HepG2 (cell line): Measurements from ENCODE around the gene ASXL1. TPM values are rescaled to one million over a fixed set of nuclear protein-coding genes. Genes with fewer than 3 reads are reported as not detected.

Source experiments
- ADNP ChIP-seq: sonication (generic); formaldehyde crosslinking; IDR thresholded peaks from 2 replicates; pipeline ENCODE4 v1.4.0; 2020; ENCODE audit warnings: missing genetic modification reagents
- FOXO1 ChIP-seq: sonication (generic); formaldehyde crosslinking; IDR thresholded peaks from 2 replicates; pipeline ENCODE4 v1.4.0; 2020; ENCODE audit warnings: missing genetic modification reagents
- KLF15 ChIP-seq: sonication (generic); formaldehyde crosslinking; IDR thresholded peaks from 2 replicates; pipeline ENCODE4 v1.8.1; 2023; ENCODE audit warnings: borderline replicate concordance, mild to moderate bottlenecking, inconsistent platforms, missing genetic modification reagents, mixed read lengths
- SP1 ChIP-seq, 2 experiments: fragments of 450-650 bp in 1 of 2; sonication (generic) in 1 of 2; formaldehyde crosslinking in 1 of 2; IDR thresholded peaks; 2 replicates each; pipeline versions ENCODE4 v1.4.0 to v1.6.1; 2016 to 2020; ENCODE audit warnings: missing genetic modification reagents in 1 of 2
- ZBTB21 ChIP-seq: sonication (generic); formaldehyde crosslinking; IDR thresholded peaks from 2 replicates; pipeline ENCODE4 v1.4.0; 2020; ENCODE audit warnings: missing genetic modification reagents
- ZNF383 ChIP-seq: sonication (generic); formaldehyde crosslinking; IDR thresholded peaks from 2 replicates; pipeline ENCODE4 v1.4.0; 2020; ENCODE audit warnings: missing genetic modification reagents, mild to moderate bottlenecking, borderline replicate concordance
- ZNF496 ChIP-seq: sonication (generic); formaldehyde crosslinking; IDR thresholded peaks from 2 replicates; pipeline ENCODE4 v1.8.1; 2023; ENCODE audit warnings: mild to moderate bottlenecking, moderate library complexity, missing genetic modification reagents; ENCODE audit not compliant: insufficient replicate concordance
- ZNF816 ChIP-seq: sonication (generic); formaldehyde crosslinking; IDR thresholded peaks from 2 replicates; pipeline ENCODE4 v1.8.0; 2022; ENCODE audit warnings: missing genetic modification reagents, mild to moderate bottlenecking, borderline replicate concordance
- polyA plus RNA-seq, 8 experiments: library from polyadenylated mRNA; depleted of rRNA in 3 of 8; stranded (reverse) in 7 of 8; unstranded in 1 of 8; fragments of >200 nt; fragmentation: Illumina TruSeq in 4 of 8; extraction: Trizol in 4 of 8; gene quantifications; 2 replicates each; pipeline versions ENCODE4 v1.2.1 to v1.2.3, GENCODE V29; 2011 to 2016; ENCODE audit warnings: low read depth in 4 of 8, missing spikeins in 1 of 8, mixed read lengths in 1 of 8; ENCODE audit not compliant: insufficient read depth in 1 of 8
- total RNA-seq, 5 experiments: library from RNA; depleted of rRNA; stranded (reverse); fragments of >200 nt; fragmentation: Illumina TruSeq; extraction: Trizol; gene quantifications; 2 replicates each; pipeline ENCODE4 v1.2.3, GENCODE V29; 2016; ENCODE audit warnings: low read depth in 1 of 5
- TF ChIP-seq, protein P1 (sequence below), 2 experiments: sonication (generic) in 1 of 2; formaldehyde crosslinking in 1 of 2; IDR thresholded peaks; 2 replicates each; pipeline versions ENCODE4 v1.4.0 to v1.6.1; 2018 to 2020; ENCODE audit warnings: missing genetic modification reagents in 2 of 2, borderline replicate concordance in 1 of 2, low read depth in 1 of 2, mild to moderate bottlenecking in 1 of 2, missing biosample characterization in 1 of 2
- TF ChIP-seq, protein P2 (sequence below), 2 experiments: fragments of 450-650 bp in 1 of 2; sonication (generic) in 1 of 2; formaldehyde crosslinking; IDR thresholded peaks; 2 replicates each; pipeline versions ENCODE4 v1.5.0 to v1.8.0; 2020 to 2022; ENCODE audit warnings: mild to moderate bottlenecking in 1 of 2, missing genetic modification reagents in 1 of 2
- TF ChIP-seq, protein P3 (sequence below): sonication (generic); formaldehyde crosslinking; IDR thresholded peaks from 2 replicates; pipeline ENCODE4 v1.8.1; 2023; ENCODE audit warnings: mild to moderate bottlenecking, missing genetic modification reagents
- TF ChIP-seq, protein P4 (sequence below): sonication (generic); formaldehyde crosslinking; IDR thresholded peaks from 2 replicates; pipeline ENCODE4 v1.5.1; 2020; ENCODE audit warnings: mild to moderate bottlenecking, moderate library complexity, missing genetic modification reagents
- TF ChIP-seq, protein P5 (sequence below): sonication (generic); formaldehyde crosslinking; IDR thresholded peaks from 2 replicates; pipeline ENCODE4 v1.5.1; 2020; ENCODE audit warnings: mild to moderate bottlenecking, missing genetic modification reagents, moderate library complexity
- TF ChIP-seq, protein P6 (sequence below): sonication (generic); formaldehyde crosslinking; IDR thresholded peaks from 2 replicates; pipeline ENCODE4 v1.4.0; 2020; ENCODE audit warnings: low read depth, mild to moderate bottlenecking, missing genetic modification reagents
- TF ChIP-seq, protein P7 (sequence below): sonication (generic); formaldehyde crosslinking; conservative IDR thresholded peaks from 2 replicates; pipeline ENCODE4 v1.5.0; 2020; ENCODE audit warnings: missing genetic modification reagents

The ASXL1 gene
- total and polyA plus RNA-seq, 2 of the 13 experiments (the other 11 are each of a cell fraction or from before 2014, with no cell fraction given), result 62.1 to 74.8 TPM

DNA sequence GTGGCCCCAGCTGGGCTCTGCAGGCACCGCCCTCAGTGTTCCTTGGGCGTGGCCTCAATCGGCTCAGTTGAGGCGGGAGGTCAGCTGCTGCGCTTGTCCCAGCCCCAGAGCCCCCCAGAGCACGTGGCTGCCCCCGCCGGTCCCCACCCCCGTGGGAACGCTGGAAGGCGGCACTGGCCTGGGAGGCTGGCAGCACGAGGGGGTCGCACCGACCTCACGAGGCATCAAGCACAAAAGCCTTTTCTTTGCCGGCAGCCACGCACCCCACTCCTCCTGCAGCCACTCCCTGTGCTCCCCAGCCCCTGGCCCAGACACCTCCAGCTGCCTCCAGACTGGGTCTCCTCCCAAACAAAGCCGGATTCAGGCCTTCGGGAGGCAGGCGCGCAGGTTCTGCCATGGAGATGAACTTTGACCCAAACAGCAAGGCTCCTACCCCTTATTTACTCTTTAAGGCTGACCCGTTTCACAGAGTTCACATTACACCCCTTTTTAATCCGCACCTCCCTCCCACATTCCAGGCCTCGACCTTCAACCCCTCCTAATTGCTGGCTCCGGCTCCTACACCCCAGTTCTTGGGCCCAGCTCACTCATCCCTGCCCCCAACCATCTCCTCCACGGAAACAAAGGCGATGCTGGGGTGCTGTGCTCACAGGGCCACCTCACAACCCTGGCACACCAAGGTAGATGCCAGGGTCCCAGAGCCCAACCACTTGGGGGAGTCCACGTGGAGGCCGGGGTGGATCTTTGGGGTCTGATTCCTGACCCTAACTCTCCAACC lies 115.3 kb downstream of the ASXL1 start (continued):
- no peak for TF ChIP-seq ADNP (CRISPR knock-in tag)
- TF ChIP-seq, protein P1, sequence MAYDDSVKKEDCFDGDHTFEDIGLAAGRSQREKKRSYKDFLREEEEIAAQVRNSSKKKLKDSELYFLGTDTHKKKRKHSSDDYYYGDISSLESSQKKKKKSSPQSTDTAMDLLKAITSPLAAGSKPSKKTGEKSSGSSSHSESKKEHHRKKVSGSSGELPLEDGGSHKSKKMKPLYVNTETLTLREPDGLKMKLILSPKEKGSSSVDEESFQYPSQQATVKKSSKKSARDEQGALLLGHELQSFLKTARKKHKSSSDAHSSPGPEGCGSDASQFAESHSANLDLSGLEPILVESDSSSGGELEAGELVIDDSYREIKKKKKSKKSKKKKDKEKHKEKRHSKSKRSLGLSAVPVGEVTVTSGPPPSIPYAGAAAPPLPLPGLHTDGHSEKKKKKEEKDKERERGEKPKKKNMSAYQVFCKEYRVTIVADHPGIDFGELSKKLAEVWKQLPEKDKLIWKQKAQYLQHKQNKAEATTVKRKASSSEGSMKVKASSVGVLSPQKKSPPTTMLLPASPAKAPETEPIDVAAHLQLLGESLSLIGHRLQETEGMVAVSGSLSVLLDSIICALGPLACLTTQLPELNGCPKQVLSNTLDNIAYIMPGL (CRISPR knock-in tag; IDR thresholded peaks at IDR 0.05; ENCODE audit: borderline replicate concordance in 1 of 2, low read depth in 1 of 2), result peak in 1 of 2 experiments; percentile 18; a peak in 1 of 4 replicates
- TF ChIP-seq, protein P2, sequence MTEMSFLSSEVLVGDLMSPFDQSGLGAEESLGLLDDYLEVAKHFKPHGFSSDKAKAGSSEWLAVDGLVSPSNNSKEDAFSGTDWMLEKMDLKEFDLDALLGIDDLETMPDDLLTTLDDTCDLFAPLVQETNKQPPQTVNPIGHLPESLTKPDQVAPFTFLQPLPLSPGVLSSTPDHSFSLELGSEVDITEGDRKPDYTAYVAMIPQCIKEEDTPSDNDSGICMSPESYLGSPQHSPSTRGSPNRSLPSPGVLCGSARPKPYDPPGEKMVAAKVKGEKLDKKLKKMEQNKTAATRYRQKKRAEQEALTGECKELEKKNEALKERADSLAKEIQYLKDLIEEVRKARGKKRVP (CRISPR knock-in tag; IDR thresholded peaks at IDR 0.05), result no peak
- TF ChIP-seq, protein P3, sequence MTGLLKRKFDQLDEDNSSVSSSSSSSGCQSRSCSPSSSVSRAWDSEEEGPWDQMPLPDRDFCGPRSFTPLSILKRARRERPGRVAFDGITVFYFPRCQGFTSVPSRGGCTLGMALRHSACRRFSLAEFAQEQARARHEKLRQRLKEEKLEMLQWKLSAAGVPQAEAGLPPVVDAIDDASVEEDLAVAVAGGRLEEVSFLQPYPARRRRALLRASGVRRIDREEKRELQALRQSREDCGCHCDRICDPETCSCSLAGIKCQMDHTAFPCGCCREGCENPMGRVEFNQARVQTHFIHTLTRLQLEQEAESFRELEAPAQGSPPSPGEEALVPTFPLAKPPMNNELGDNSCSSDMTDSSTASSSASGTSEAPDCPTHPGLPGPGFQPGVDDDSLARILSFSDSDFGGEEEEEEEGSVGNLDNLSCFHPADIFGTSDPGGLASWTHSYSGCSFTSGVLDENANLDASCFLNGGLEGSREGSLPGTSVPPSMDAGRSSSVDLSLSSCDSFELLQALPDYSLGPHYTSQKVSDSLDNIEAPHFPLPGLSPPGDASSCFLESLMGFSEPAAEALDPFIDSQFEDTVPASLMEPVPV, result no peak; the same call in 1 of the 2 replicates
- no peak for TF ChIP-seq ZNF383 (CRISPR knock-in tag)
- TF ChIP-seq, protein P4, sequence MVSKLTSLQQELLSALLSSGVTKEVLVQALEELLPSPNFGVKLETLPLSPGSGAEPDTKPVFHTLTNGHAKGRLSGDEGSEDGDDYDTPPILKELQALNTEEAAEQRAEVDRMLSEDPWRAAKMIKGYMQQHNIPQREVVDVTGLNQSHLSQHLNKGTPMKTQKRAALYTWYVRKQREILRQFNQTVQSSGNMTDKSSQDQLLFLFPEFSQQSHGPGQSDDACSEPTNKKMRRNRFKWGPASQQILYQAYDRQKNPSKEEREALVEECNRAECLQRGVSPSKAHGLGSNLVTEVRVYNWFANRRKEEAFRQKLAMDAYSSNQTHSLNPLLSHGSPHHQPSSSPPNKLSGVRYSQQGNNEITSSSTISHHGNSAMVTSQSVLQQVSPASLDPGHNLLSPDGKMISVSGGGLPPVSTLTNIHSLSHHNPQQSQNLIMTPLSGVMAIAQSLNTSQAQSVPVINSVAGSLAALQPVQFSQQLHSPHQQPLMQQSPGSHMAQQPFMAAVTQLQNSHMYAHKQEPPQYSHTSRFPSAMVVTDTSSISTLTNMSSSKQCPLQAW, result peak; percentile 81
- TF ChIP-seq SP1 (IDR thresholded peaks at IDR 0.05), result no peak
- TF ChIP-seq SP1 (CRISPR knock-in tag; IDR thresholded peaks at IDR 0.05), result peak; percentile 65
- TF ChIP-seq, protein P5, sequence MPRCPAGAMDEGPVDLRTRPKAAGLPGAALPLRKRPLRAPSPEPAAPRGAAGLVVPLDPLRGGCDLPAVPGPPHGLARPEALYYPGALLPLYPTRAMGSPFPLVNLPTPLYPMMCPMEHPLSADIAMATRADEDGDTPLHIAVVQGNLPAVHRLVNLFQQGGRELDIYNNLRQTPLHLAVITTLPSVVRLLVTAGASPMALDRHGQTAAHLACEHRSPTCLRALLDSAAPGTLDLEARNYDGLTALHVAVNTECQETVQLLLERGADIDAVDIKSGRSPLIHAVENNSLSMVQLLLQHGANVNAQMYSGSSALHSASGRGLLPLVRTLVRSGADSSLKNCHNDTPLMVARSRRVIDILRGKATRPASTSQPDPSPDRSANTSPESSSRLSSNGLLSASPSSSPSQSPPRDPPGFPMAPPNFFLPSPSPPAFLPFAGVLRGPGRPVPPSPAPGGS (CRISPR knock-in tag), result peak; percentile 18; the same call in 1 of the 2 replicates
- TF ChIP-seq, protein P6, sequence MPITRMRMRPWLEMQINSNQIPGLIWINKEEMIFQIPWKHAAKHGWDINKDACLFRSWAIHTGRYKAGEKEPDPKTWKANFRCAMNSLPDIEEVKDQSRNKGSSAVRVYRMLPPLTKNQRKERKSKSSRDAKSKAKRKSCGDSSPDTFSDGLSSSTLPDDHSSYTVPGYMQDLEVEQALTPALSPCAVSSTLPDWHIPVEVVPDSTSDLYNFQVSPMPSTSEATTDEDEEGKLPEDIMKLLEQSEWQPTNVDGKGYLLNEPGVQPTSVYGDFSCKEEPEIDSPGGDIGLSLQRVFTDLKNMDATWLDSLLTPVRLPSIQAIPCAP (CRISPR knock-in tag), result no peak
- no peak for TF ChIP-seq ZNF816 (CRISPR knock-in tag)
- TF ChIP-seq KLF15, result 0 out of 2 replicates have a peak, but pooled peaks have one; percentile 12
- TF ChIP-seq, protein P7, sequence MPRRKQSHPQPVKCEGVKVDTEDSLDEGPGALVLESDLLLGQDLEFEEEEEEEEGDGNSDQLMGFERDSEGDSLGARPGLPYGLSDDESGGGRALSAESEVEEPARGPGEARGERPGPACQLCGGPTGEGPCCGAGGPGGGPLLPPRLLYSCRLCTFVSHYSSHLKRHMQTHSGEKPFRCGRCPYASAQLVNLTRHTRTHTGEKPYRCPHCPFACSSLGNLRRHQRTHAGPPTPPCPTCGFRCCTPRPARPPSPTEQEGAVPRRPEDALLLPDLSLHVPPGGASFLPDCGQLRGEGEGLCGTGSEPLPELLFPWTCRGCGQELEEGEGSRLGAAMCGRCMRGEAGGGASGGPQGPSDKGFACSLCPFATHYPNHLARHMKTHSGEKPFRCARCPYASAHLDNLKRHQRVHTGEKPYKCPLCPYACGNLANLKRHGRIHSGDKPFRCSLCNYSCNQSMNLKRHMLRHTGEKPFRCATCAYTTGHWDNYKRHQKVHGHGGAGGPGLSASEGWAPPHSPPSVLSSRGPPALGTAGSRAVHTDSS, result no peak
- no peak for TF ChIP-seq ZNF496 (CRISPR knock-in tag)
- TF ChIP-seq FOXO1 (CRISPR knock-in tag), result peak; percentile 82
- 0 out of 2 replicates have a peak, but pooled peaks have one; percentile 15 for TF ChIP-seq ZBTB21 (CRISPR knock-in tag)
